B cell (primary cell): ENCODE results near the gene SASS6. TPM values are rescaled to one million over a fixed set of nuclear protein-coding genes. Genes with fewer than 3 reads are reported as not detected.
A peak's percentile ranks its signal among the peaks of the same experiment; 100 is the strongest.

Experiments
- ATAC-seq: fragments of 200-7000 bp; cut with Tn5 transposase; one replicate; pipeline ENCODE4 v1.10.0; 2021; ENCODE audit warnings: low read depth, mild to moderate bottlenecking, moderate number of reproducible peaks, moderate library complexity
- CTCF ChIA-PET: fragments of 350-600 bp; sonication (Branson Sonifier 250); formaldehyde crosslinking; loops from one replicate; lab custom pipeline; 2021; ENCODE audit warnings: antibody characterized with exemption, inconsistent platforms; lab: Charles Lee
- POLR2A ChIA-PET: fragments of 350-600 bp; sonication (Branson Sonifier 250); formaldehyde crosslinking; loops from one replicate; lab custom pipeline; 2021; ENCODE audit warnings: antibody characterized with exemption; lab: Charles Lee
- DNase-seq: peaks from one replicate; pipeline ENCODE4 v3.0.0; 2013
- H2AFZ ChIP-seq: 2 replicates; pipeline ENCODE4 v1.6.1; 2012; ENCODE audit warnings: mild to moderate bottlenecking, low read depth, low read length; ENCODE audit not compliant: insufficient read depth, poor library complexity, severe bottlenecking
- H3K27ac ChIP-seq, 2 donors: 1 replicate in 1 of 2; 2 replicates in 1 of 2; pipeline ENCODE4 v1.5.1; 2012 to 2013; ENCODE audit warnings: low read length in 2 of 2, mild to moderate bottlenecking in 2 of 2, moderate library complexity in 1 of 2
- H3K27me3 ChIP-seq, 4 experiments: fragments of 200-600 bp in 1 of 4; sonication (generic) in 1 of 4; replicated peaks in 1 of 4; 1 replicate in 2 of 4; 2 replicates in 2 of 4; pipeline versions ENCODE4 v1.6.1 to v1.7.0; 2013 to 2016; ENCODE audit warnings: low read length in 3 of 4, mild to moderate bottlenecking in 2 of 4, mixed read lengths in 1 of 4, moderate library complexity in 1 of 4; ENCODE audit not compliant: insufficient read depth in 4 of 4, control insufficient read depth in 3 of 4; ENCODE audit errors: control extremely low read depth in 1 of 4
- H3K36me3 ChIP-seq, 2 experiments: replicated peaks in 1 of 2; 1 replicate in 1 of 2; 2 replicates in 1 of 2; pipeline versions ENCODE4 v1.6.1 to v1.7.1; 2013; ENCODE audit warnings: low read length in 1 of 2; ENCODE audit not compliant: insufficient read depth in 2 of 2, control insufficient read depth in 1 of 2; ENCODE audit errors: control extremely low read depth in 1 of 2, extremely low read depth in 1 of 2
- H3K4me1 ChIP-seq, 2 donors: fragments of 200-600 bp in 1 of 2; sonication (generic) in 1 of 2; 1 replicate in 1 of 2; 2 replicates in 1 of 2; pipeline versions ENCODE4 v1.5.1 to v1.6.1; 2013 to 2017; ENCODE audit warnings: low read length in 2 of 2; ENCODE audit not compliant: control insufficient read depth in 2 of 2, insufficient read depth in 2 of 2
- H3K4me2 ChIP-seq: replicated peaks from 2 replicates; pipeline ENCODE3; 2012; ENCODE audit warnings: mild to moderate bottlenecking, low read depth, low read length; ENCODE audit not compliant: poor library complexity, severe bottlenecking
- H3K4me3 ChIP-seq, 5 experiments: fragments of 200-600 bp in 1 of 5; sonication (generic) in 1 of 5; 1 replicate in 3 of 5; 2 replicates in 2 of 5; pipeline versions ENCODE4 v1.5.1 to v1.7.0; 2011 to 2016; ENCODE audit warnings: low read length in 4 of 5, mild to moderate bottlenecking in 4 of 5, low read depth in 2 of 5, control low read depth in 1 of 5, moderate library complexity in 1 of 5; ENCODE audit not compliant: insufficient read depth in 1 of 5; ENCODE audit errors: control extremely low read depth in 1 of 5, extremely low read depth in 1 of 5
- H3K79me2 ChIP-seq: fragments of 200-600 bp; sonication (generic); one replicate; pipeline ENCODE4 v1.6.0; 2016; ENCODE audit warnings: low read length; ENCODE audit not compliant: control insufficient read depth, insufficient read depth
- H3K9ac ChIP-seq: fragments of 200-600 bp; sonication (generic); 2 replicates; pipeline ENCODE4 v1.6.1; 2017; ENCODE audit warnings: mild to moderate bottlenecking, low read length, moderate library complexity
- H3K9me3 ChIP-seq, 3 donors: one replicate each; pipeline versions ENCODE4 v1.6.1 to v1.7.1; 2013; ENCODE audit warnings: low read length in 2 of 3; ENCODE audit not compliant: control insufficient read depth in 2 of 3, insufficient read depth in 1 of 3; ENCODE audit errors: control extremely low read depth in 1 of 3
- H4K20me1 ChIP-seq: 2 replicates; pipeline ENCODE4 v1.6.0; 2012; ENCODE audit warnings: mild to moderate bottlenecking, low read length; ENCODE audit not compliant: insufficient read depth, control insufficient read depth, poor library complexity, severe bottlenecking
- H3K27ac Mint-ChIP-seq: one replicate; pipeline ENCODE4 v1.8.0; 2021; ENCODE audit warnings: mixed read lengths
- H3K27me3 Mint-ChIP-seq: one replicate; pipeline ENCODE4 v1.8.0; 2021; ENCODE audit warnings: mixed read lengths
- H3K4me1 Mint-ChIP-seq: one replicate; pipeline ENCODE4 v1.8.0; 2021; ENCODE audit warnings: mixed read lengths
- H3K4me3 Mint-ChIP-seq: one replicate; pipeline ENCODE4 v1.8.0; 2021; ENCODE audit warnings: mixed read lengths
- H3K9me3 Mint-ChIP-seq: one replicate; pipeline ENCODE4 v1.8.0; 2022; ENCODE audit warnings: mixed read lengths; ENCODE audit not compliant: insufficient read depth
- CTCF ChIP-seq: fragments of 200-600 bp; IDR thresholded peaks from one replicate; pipeline ENCODE4 v1.8.0; 2022; ENCODE audit warnings: antibody characterized with exemption, mild to moderate bottlenecking
- EZH2 ChIP-seq: IDR thresholded peaks from 2 replicates; pipeline ENCODE4 v1.6.1; 2012; ENCODE audit warnings: borderline replicate concordance, low read depth, mild to moderate bottlenecking, moderate library complexity, low read length; ENCODE audit not compliant: insufficient read depth, poor library complexity, severe bottlenecking
- whole genome bisulfite sequencing: methylation state at CpG from one replicate; pipeline ENCODE4 v1.1.5; 2013; ENCODE audit warnings: missing lambda C conversion rate; ENCODE audit not compliant: insufficient coverage; 5-methylcytosine and 5-hydroxymethylcytosine counted together
- intact Hi-C: fragments of 100-400 bp; cut with micrococcal nuclease; formaldehyde crosslinking; loops from one replicate; pipeline ENCODE4 v1.10.0; 2022
- polyA plus RNA-seq: library from polyadenylated mRNA; depleted of rRNA; stranded (reverse); fragments of >200 nt; gene quantifications from 2 replicates; pipeline ENCODE4 v1.2.3, GENCODE V29; 2012
- total RNA-seq, 2 donors: library from RNA; stranded (reverse); fragments of 120-200 nt in 1 of 2; gene quantifications; 1 replicate in 1 of 2; 2 replicates in 1 of 2; pipeline versions ENCODE4 v1.2.3 to v1.2.4, GENCODE V29; 2013 to 2022

SASS6 gene
- total and polyA plus RNA-seq, 2 donors (not counting 1 experiment from before 2014, with no cell fraction given), result 1.1 to 7.0 TPM

GRCh38 chr1:100077531-100077930 is 55.2 kb downstream of the SASS6 start:
- H3K27me3 Mint-ChIP-seq, result no peaks in the 10 kb centered on the region
- Histone ChIP-seq H4K20me1 (no peaks in the 10 kb centered on the region), H2AFZ (no peak overlapping the region), H3K9me3 (no peaks in the 10 kb centered on the region), H3K27me3 (no peaks in the 10 kb centered on the region), H3K79me2 (no peaks in the 10 kb centered on the region), H3K4me3 (no peak overlapping the region), H3K27ac (peak overlapping the region in 1 of 2 donors; percentile 8), H3K9ac (no peak overlapping the region), H3K36me3 (peaks cover 4 to 56% of the 10 kb centered on the region in 2 experiments), H3K4me2 (no peak overlapping the region), H3K4me1 (no peaks in the 10 kb centered on the region)
- peaks cover 3% of the 10 kb centered on the region for H3K4me1 Mint-ChIP-seq
- ChIA-PET CTCF (no interaction called here), POLR2A (no interaction called here)
- no peaks in the 10 kb centered on the region for H3K9me3 Mint-ChIP-seq
- 94% methylated on average over 2 of the region's 5 CpGs for WGBS
- no peak for TF ChIP-seq EZH2
- no peak for TF ChIP-seq CTCF
- intact Hi-C loops, result no loop called here
- no peak for DNase-seq
- ATAC-seq, result no peak
- no peak overlapping the region for H3K27ac Mint-ChIP-seq
- H3K4me3 Mint-ChIP-seq, result no peak overlapping the region

- Histone ChIP-seq H3K79me2 (no peaks in the 10 kb centered on the region), H3K27ac (peak overlapping the region in 1 of 2 donors; percentile 49), H4K20me1 (no peaks in the 10 kb centered on the region), H3K27me3 (no peaks in the 10 kb centered on the region), H3K36me3 (peaks cover 4 to 58% of the 10 kb centered on the region in 2 experiments), H3K4me2 (no peak overlapping the region), H3K4me3 (no peak overlapping the region), H2AFZ (no peak overlapping the region), H3K4me1 (no peaks in the 10 kb centered on the region), H3K9ac (no peak overlapping the region), H3K9me3 (no peaks in the 10 kb centered on the region)
- H3K27ac Mint-ChIP-seq, result no peak overlapping the region
- peaks cover 3% of the 10 kb centered on the region for H3K4me1 Mint-ChIP-seq
- ChIA-PET CTCF (no interaction called here), POLR2A (no interaction called here)
- DNase-seq (no peak), ATAC-seq (no peak)
- H3K27me3 Mint-ChIP-seq, result no peaks in the 10 kb centered on the region
- intact Hi-C loops, result no loop called here
- H3K4me3 Mint-ChIP-seq, result no peak overlapping the region
- TF ChIP-seq EZH2, result no peak
- no peak for TF ChIP-seq CTCF
- H3K9me3 Mint-ChIP-seq, result no peaks in the 10 kb centered on the region
Observed at GRCh38 chr1:100076744-100077143, 56.0 kb downstream of the SASS6 start.
